PC-9 (cell line): ENCODE results near the gene CD109. TPM values are rescaled to one million over a fixed set of nuclear protein-coding genes. Genes with fewer than 3 reads are reported as not detected.

Source experiments
- BruUV-seq: library from RNA; stranded (reverse); fragments of 400-500 nt; replicated peaks from 2 replicates; lab custom pipeline; 2021; lab: Mats Ljungman, UMichigan
- CTCF ChIA-PET: fragments of 300-600 bp; sonication (Branson Sonifier 250); formaldehyde crosslinking; loops from one replicate; lab custom pipeline; 2022; ENCODE audit warnings: antibody characterized with exemption; lab: Charles Lee
- POLR2A ChIA-PET: fragments of 300-600 bp; sonication (Branson Sonifier 250); formaldehyde crosslinking; loops from one replicate; lab custom pipeline; 2022; ENCODE audit warnings: antibody characterized with exemption; ENCODE audit not compliant: unreplicated experiment; lab: Charles Lee
- DNase-seq, 2 experiments: peaks; one replicate each; pipeline versions ENCODE4 v3.0.0 to v3.0.0-alpha.2; 2015 to 2022; ENCODE audit warnings: mixed read lengths in 1 of 2
- H2AFZ ChIP-seq: fragments of 200-600 bp; sonication (generic); 2 replicates; pipeline ENCODE4 v1.8.1; 2017; ENCODE audit warnings: antibody characterized with exemption
- H3F3A ChIP-seq: fragments of 200-600 bp; sonication (generic); 2 replicates; pipeline ENCODE4 v1.8.1; 2017; ENCODE audit warnings: antibody characterized with exemption, mild to moderate bottlenecking, low read depth; ENCODE audit not compliant: insufficient read depth
- H3K27ac ChIP-seq: fragments of 200-600 bp; sonication (generic); 2 replicates; pipeline ENCODE4 v1.6.1; 2016; ENCODE audit warnings: mixed run types
- H3K27me3 ChIP-seq: fragments of 200-600 bp; sonication (generic); 2 replicates; pipeline ENCODE4 v1.6.1; 2016; ENCODE audit warnings: low read depth, mixed run types; ENCODE audit not compliant: insufficient read depth
- H3K36me3 ChIP-seq: fragments of 200-600 bp; sonication (generic); 2 replicates; pipeline ENCODE4 v1.6.1; 2016; ENCODE audit warnings: low read depth, mixed run types
- H3K4me1 ChIP-seq: fragments of 200-600 bp; sonication (generic); replicated peaks from 2 replicates; pipeline ENCODE4 v1.6.1; 2016; ENCODE audit warnings: mixed run types; ENCODE audit not compliant: insufficient read depth
- H3K4me2 ChIP-seq: fragments of 200-600 bp; sonication (generic); 2 replicates; pipeline ENCODE4 v1.6.1; 2017; ENCODE audit warnings: mixed run types
- H3K4me3 ChIP-seq: fragments of 200-600 bp; sonication (generic); 2 replicates; pipeline ENCODE4 v1.6.1; 2016; ENCODE audit warnings: mixed run types
- H3K79me2 ChIP-seq: fragments of 200-600 bp; sonication (generic); 2 replicates; pipeline ENCODE4 v1.6.1; 2017; ENCODE audit warnings: low read depth, mixed run types
- H3K9me2 ChIP-seq: fragments of 200-600 bp; sonication (generic); 2 replicates; pipeline ENCODE4 v1.8.1; 2017; ENCODE audit warnings: mild to moderate bottlenecking; ENCODE audit not compliant: insufficient read depth
- H3K9me3 ChIP-seq: fragments of 200-600 bp; sonication (generic); 2 replicates; pipeline ENCODE4 v1.8.1; 2016; ENCODE audit warnings: low read depth; ENCODE audit not compliant: insufficient read depth
- H4K20me1 ChIP-seq: fragments of 200-600 bp; sonication (generic); 2 replicates; pipeline ENCODE4 v1.8.1; 2017; ENCODE audit not compliant: insufficient read depth
- EZH2 ChIP-seq: fragments of 200-600 bp; sonication (generic); IDR thresholded peaks from 2 replicates; pipeline ENCODE4 v1.8.0; 2017; ENCODE audit warnings: antibody characterized with exemption, low read depth
- intact Hi-C: fragments of 100-400 bp; cut with micrococcal nuclease; formaldehyde crosslinking; loops from one replicate; pipeline ENCODE4 v1.10.0; 2022; ENCODE audit not compliant: unreplicated experiment
- total RNA-seq: library from RNA; stranded (reverse); gene quantifications from 2 replicates; pipeline ENCODE4 v1.2.3, GENCODE V29; 2021
- TF ChIP-seq, protein P1 (sequence below): fragments of 200-600 bp; sonication (generic); conservative IDR thresholded peaks from 2 replicates; pipeline ENCODE4 v1.6.1; 2017; ENCODE audit warnings: mixed run types, antibody characterized with exemption, mild to moderate bottlenecking, moderate library complexity

CD109 gene
- total RNA-seq, 1 experiment from 2014 or later = 50.7 TPM

DNA sequence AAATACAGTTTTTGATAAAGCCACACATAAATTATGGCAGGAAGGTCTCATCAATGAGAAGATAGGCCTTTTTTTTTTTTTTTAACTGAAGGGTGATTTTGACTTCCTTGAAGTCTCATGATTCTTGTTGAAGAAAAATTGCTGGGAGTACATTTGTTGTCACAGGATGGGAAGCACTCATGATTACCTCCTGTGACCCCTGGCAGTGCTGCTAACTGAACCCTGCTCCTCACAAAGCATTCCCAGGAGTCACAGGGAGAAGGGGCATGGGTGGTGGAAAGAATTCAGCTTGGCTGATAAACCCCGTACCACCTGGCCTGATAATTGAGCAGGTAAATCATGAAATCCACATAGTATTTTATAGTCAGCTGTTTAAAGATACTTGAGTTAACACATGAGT, 86.9 kb downstream of the CD109 start:
- intact Hi-C loops = no loop called here
- POLR2A ChIA-PET = no interaction called here

DNA sequence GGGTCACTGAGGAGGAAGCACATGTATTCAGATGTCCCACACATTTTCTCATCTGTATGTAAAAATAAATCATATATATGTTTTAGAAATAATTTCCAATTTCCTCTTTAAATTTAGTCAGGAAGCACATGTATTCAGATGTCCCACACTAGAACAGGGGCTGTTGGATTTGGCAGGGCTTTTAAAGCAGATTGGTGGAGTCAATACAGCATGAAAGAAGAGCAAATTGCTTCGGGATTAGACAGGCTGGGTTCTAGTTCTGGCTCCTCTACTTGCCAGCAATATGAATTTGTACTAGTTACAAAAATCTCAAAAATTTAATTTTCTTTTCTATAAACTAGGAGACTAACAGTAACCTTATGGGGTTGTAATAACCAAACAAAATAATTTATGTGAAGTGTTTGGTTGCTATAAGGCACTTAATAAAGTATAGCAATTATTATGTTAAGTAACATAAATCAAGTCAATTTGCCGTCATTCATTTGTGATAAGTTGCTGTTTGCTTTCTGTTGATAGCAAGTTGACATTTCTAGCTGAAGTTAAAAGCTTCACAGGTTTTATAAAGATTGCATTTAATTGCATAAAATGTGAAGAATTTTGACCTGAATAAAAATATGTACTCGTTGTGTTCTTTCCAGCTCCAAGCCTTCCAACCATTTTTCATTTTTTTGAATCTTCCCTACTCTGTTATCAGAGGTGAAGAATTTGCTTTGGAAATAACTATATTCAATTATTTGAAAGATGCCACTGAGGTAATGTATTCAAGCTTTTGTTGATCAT, 88.9 kb downstream of the CD109 start:
- no peak for DNase-seq
- H3K9me2 ChIP-seq = no peaks in the 10 kb centered on the region
- TF ChIP-seq, protein P1, sequence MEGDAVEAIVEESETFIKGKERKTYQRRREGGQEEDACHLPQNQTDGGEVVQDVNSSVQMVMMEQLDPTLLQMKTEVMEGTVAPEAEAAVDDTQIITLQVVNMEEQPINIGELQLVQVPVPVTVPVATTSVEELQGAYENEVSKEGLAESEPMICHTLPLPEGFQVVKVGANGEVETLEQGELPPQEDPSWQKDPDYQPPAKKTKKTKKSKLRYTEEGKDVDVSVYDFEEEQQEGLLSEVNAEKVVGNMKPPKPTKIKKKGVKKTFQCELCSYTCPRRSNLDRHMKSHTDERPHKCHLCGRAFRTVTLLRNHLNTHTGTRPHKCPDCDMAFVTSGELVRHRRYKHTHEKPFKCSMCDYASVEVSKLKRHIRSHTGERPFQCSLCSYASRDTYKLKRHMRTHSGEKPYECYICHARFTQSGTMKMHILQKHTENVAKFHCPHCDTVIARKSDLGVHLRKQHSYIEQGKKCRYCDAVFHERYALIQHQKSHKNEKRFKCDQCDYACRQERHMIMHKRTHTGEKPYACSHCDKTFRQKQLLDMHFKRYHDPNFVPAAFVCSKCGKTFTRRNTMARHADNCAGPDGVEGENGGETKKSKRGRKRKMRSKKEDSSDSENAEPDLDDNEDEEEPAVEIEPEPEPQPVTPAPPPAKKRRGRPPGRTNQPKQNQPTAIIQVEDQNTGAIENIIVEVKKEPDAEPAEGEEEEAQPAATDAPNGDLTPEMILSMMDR = no peak
- TF ChIP-seq EZH2 = no peak
- H2AFZ ChIP-seq = no peak overlapping the region
- H3K4me2 ChIP-seq = no peak overlapping the region
- no peaks in the 10 kb centered on the region for H3K79me2 ChIP-seq
- ChIA-PET POLR2A (no interaction called here), CTCF (no interaction called here)
- H4K20me1 ChIP-seq = no peaks in the 10 kb centered on the region
- intact Hi-C loops = no loop called here
- no peaks in the 10 kb centered on the region for H3F3A ChIP-seq
- BruUV-seq = no TSS peak
- H3K4me1 ChIP-seq = no peaks in the 10 kb centered on the region
- H3K27ac ChIP-seq = no peak overlapping the region
- no peaks in the 10 kb centered on the region for H3K27me3 ChIP-seq
- no peaks in the 10 kb centered on the region for H3K9me3 ChIP-seq
- H3K4me3 ChIP-seq = no peak overlapping the region
- H3K36me3 ChIP-seq = no peaks in the 10 kb centered on the region

More for the DNA sequence above, 86.9 kb downstream of the CD109 start:
- Histone ChIP-seq H4K20me1 (no peaks in the 10 kb centered on the region), H3K27me3 (no peaks in the 10 kb centered on the region), H3K36me3 (no peaks in the 10 kb centered on the region), H3K4me1 (no peaks in the 10 kb centered on the region), H3K4me2 (no peak overlapping the region), H3K9me2 (no peaks in the 10 kb centered on the region), H3K79me2 (no peaks in the 10 kb centered on the region), H3F3A (no peaks in the 10 kb centered on the region), H3K27ac (no peak overlapping the region), H3K9me3 (no peaks in the 10 kb centered on the region), H2AFZ (no peak overlapping the region), H3K4me3 (no peak overlapping the region)
- CTCF ChIA-PET = no interaction called here
- no TSS peak for BruUV-seq
- TF ChIP-seq, protein P1 = no peak
- no peak for TF ChIP-seq EZH2
- no peak for DNase-seq

DNA sequence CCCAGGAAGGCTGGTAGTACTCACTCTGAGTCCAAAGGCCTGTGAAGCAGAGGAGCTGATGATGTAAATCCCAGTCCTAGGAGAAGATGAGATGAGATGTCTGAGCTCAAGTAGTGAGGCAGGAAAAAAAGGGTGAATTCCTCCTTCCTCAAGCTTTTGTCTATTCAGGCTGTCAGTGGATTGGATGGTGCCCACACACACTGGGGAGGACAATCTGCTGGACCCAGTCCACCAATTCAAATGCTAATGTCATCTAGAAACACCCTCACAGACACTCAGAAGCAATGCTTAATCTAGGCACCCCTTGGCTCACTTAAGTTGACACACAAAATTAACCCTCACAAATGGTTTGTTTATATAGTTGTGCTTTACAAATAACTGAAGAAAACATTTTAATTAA, 94.6 kb downstream of the CD109 start:
- BruUV-seq = no TSS peak
- no peak overlapping the region for H3K4me2 ChIP-seq

More for the DNA sequence above, 94.6 kb downstream of the CD109 start:
- intact Hi-C loops = no loop called here
- no peak overlapping the region for H2AFZ ChIP-seq
- TF ChIP-seq, protein P1 = no peak
- TF ChIP-seq EZH2 = no peak
- POLR2A ChIA-PET = no interaction called here
- H3K9me2 ChIP-seq = no peaks in the 10 kb centered on the region
- no peaks in the 10 kb centered on the region for H4K20me1 ChIP-seq
- H3K36me3 ChIP-seq = 0 out of 2 replicates have a peak, but pooled peaks cover 5% of the 10 kb centered on the region
- DNase-seq = no peak
- H3K4me3 ChIP-seq = no peak overlapping the region
- no peaks in the 10 kb centered on the region for H3K4me1 ChIP-seq
- no peaks in the 10 kb centered on the region for H3K9me3 ChIP-seq
- CTCF ChIA-PET = no interaction called here
- no peaks in the 10 kb centered on the region for H3K79me2 ChIP-seq
- no peaks in the 10 kb centered on the region for H3K27me3 ChIP-seq
- H3F3A ChIP-seq = no peaks in the 10 kb centered on the region
- H3K27ac ChIP-seq = no peak overlapping the region
